ENCODE results near the gene SPOCK2.

- TF ChIP-seq CTCF (IDR thresholded peaks at IDR 0.05 in 8 of 11, conservative IDR thresholded peaks at IDR 0.05 in 3 of 11), result no peak
- no peak for TF ChIP-seq POLR2A (IDR thresholded peaks at IDR 0.05)
Measured at GRCh38 chr10:72132854-72133253, 44.5 kb upstream of the SPOCK2 start.

Data from spleen (tissue), 7 donors.